ENCODE data around the gene KRTAP10-12.

DNA sequence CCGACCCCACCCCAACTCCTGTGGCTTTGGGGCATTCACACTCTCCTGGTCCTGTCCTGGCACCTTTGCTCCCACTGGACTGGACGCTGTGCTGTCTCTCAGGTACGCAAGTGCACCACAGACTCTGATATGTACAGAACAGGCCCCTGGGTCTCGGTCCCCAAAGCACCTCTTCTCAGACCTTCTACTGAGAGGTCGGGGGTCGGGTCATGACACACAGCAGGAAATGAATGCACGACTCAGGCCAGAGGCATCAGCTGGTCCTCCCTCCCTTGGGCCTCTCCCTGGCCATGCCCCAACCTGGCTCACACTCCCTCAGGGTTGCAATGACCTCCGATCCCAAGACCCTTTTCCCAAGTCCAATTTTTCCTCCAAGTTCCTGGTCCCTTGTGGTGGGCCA lies 1.8 kb upstream of the KRTAP10-12 start:
- TF ChIP-seq, protein P1, sequence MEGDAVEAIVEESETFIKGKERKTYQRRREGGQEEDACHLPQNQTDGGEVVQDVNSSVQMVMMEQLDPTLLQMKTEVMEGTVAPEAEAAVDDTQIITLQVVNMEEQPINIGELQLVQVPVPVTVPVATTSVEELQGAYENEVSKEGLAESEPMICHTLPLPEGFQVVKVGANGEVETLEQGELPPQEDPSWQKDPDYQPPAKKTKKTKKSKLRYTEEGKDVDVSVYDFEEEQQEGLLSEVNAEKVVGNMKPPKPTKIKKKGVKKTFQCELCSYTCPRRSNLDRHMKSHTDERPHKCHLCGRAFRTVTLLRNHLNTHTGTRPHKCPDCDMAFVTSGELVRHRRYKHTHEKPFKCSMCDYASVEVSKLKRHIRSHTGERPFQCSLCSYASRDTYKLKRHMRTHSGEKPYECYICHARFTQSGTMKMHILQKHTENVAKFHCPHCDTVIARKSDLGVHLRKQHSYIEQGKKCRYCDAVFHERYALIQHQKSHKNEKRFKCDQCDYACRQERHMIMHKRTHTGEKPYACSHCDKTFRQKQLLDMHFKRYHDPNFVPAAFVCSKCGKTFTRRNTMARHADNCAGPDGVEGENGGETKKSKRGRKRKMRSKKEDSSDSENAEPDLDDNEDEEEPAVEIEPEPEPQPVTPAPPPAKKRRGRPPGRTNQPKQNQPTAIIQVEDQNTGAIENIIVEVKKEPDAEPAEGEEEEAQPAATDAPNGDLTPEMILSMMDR (IDR thresholded peaks at IDR 0.05) = no peak
- no peak for TF ChIP-seq POLR2A (IDR thresholded peaks at IDR 0.05)
